ENCODE results near the gene C6orf52.

- TF ChIP-seq EZH2phosphoT487 (IDR thresholded peaks at IDR 0.05; ENCODE audit: insufficient read depth, low read depth) (no peak), EZH2 (IDR thresholded peaks at IDR 0.05; ENCODE audit: insufficient read depth, poor library complexity, severe bottlenecking) (no peak)
These were observed 756 bp upstream of the C6orf52 start for GRCh38 chr6:10695086-10695657.
